Adrenal gland (tissue), 5 donors: Measurements from ENCODE around the gene FMN2.

Experiments
- CTCF ChIP-seq, 6 experiments: fragments of 450-650 bp in 4 of 6; fragments of 200-600 bp in 2 of 6; sonication (generic) in 1 of 6; IDR thresholded peaks; 1 replicate in 5 of 6; 2 replicates in 1 of 6; pipeline versions ENCODE4 v1.5.1 to v1.8.0; 2016 to 2021; ENCODE audit warnings: antibody characterized with exemption in 6 of 6, mild to moderate bottlenecking in 2 of 6, moderate library complexity in 1 of 6
- POLR2A ChIP-seq, 2 donors: fragments of 450-650 bp; IDR thresholded peaks; one replicate each; pipeline ENCODE4 v1.6.1; 2017; ENCODE audit warnings: antibody characterized with exemption in 2 of 2, mild to moderate bottlenecking in 2 of 2, moderate library complexity in 1 of 2
- donor health status: DM: no; HTN: no; CAD: no.

- no peak for TF ChIP-seq POLR2A (IDR thresholded peaks at IDR 0.05)
- TF ChIP-seq CTCF (IDR thresholded peaks at IDR 0.05) = no peak
These were observed 417.3 kb downstream of the FMN2 start for GRCh38 chr1:240508950-240509349.
